Thoracic aorta (tissue), 2 donors: ENCODE measurements around the gene TOMM40. TPM values are rescaled to one million over a fixed set of nuclear protein-coding genes. Genes with fewer than 3 reads are reported as not detected.
"Not testable (repeated sequence)": the region's sequence is repeated elsewhere in the genome, so short reads cannot be mapped to it uniquely, and the experiment has no call there.

ENCODE experiments used
- ATAC-seq: fragments of 150-250 bp; one replicate; pipeline ENCODE4 v1.8.0; 2017; ENCODE audit warnings: low read depth; ENCODE audit not compliant: insufficient number of reproducible peaks, low FRiP score
- DNase-seq: peaks from one replicate; pipeline ENCODE4 v3.0.0-alpha.2; 2020; ENCODE audit warnings: low spot score
- H3K27ac ChIP-seq, 2 donors: fragments of 200-600 bp; sonication (generic); 1 replicate in 1 of 2; 2 replicates in 1 of 2; pipeline ENCODE4 v1.5.1; 2016; ENCODE audit warnings: mild to moderate bottlenecking in 2 of 2, moderate library complexity in 2 of 2
- H3K27me3 ChIP-seq: fragments of 200-600 bp; sonication (generic); replicated peaks from 2 replicates; pipeline ENCODE4 v1.6.0; 2016; ENCODE audit warnings: mild to moderate bottlenecking; ENCODE audit not compliant: insufficient read depth
- H3K36me3 ChIP-seq: fragments of 200-600 bp; sonication (generic); one replicate; pipeline ENCODE4 v1.5.1; 2016
- H3K4me1 ChIP-seq, 2 donors: fragments of 200-600 bp; sonication (generic); 1 replicate in 1 of 2; 2 replicates in 1 of 2; pipeline versions ENCODE4 v1.5.1 to v1.6.0; 2016; ENCODE audit warnings: low read depth in 2 of 2, mild to moderate bottlenecking in 1 of 2; ENCODE audit not compliant: control insufficient read depth in 1 of 2
- H3K4me3 ChIP-seq: fragments of 200-600 bp; sonication (generic); 2 replicates; pipeline ENCODE4 v1.5.1; 2016; ENCODE audit warnings: mild to moderate bottlenecking
- H3K9me3 ChIP-seq: fragments of 200-600 bp; sonication (generic); 2 replicates; pipeline ENCODE4 v1.5.1; 2016
- CTCF ChIP-seq: fragments of 200-600 bp; sonication (generic); IDR thresholded peaks from one replicate; pipeline ENCODE4 v1.5.1; 2019; ENCODE audit warnings: antibody characterized with exemption
- total RNA-seq, 2 donors: library from RNA; depleted of rRNA; stranded (reverse); fragments of >200 nt; gene quantifications; one replicate each; pipeline versions ENCODE4 v1.1.0 to v1.2.3, GENCODE V29; 2016

TOMM40 gene
- total RNA-seq, 2 donors from 2014 or later, result 24.9 to 48.5 TPM

GRCh38 chr19:44886141-44886540, 4.9 kb upstream of the TOMM40 start:
- Histone ChIP-seq H3K27ac (no peak overlapping the region), H3K4me1 (peaks cover 11 to 23% of the 10 kb centered on the region in 2 donors), H3K4me3 (no peak overlapping the region), H3K9me3 (no peaks in the 10 kb centered on the region), H3K27me3 (no peaks in the 10 kb centered on the region), H3K36me3 (peaks cover 24% of the 10 kb centered on the region)
- no peak for TF ChIP-seq CTCF
- ATAC-seq, result no peak
- no peak for DNase-seq

- no peaks in the 10 kb centered on the region for H3K27me3 ChIP-seq
- no peaks in the 10 kb centered on the region for H3K9me3 ChIP-seq
- peaks cover 24% of the 10 kb centered on the region for H3K36me3 ChIP-seq
- H3K27ac ChIP-seq, result no peak overlapping the region
- no peak overlapping the region for H3K4me3 ChIP-seq
- no peak for DNase-seq
- H3K4me1 ChIP-seq, result peaks cover 21 to 35% of the 10 kb centered on the region in 2 donors
- TF ChIP-seq CTCF, result no peak
- no peak for ATAC-seq
Measured at GRCh38 chr19:44887648-44888047, 3.4 kb upstream of the TOMM40 start.

- H3K9me3 ChIP-seq, H3K27me3 ChIP-seq, DNase-seq, H3K4me3 ChIP-seq, ATAC-seq, H3K27ac ChIP-seq: not testable (repeated sequence)
- Histone ChIP-seq H3K36me3 (peaks cover 29% of the 10 kb centered on the region), H3K4me1 (peaks cover 21 to 35% of the 10 kb centered on the region in 2 donors)
Measured at GRCh38 chr19:44888335-44888734, 2.7 kb upstream of the TOMM40 start.

DNA sequence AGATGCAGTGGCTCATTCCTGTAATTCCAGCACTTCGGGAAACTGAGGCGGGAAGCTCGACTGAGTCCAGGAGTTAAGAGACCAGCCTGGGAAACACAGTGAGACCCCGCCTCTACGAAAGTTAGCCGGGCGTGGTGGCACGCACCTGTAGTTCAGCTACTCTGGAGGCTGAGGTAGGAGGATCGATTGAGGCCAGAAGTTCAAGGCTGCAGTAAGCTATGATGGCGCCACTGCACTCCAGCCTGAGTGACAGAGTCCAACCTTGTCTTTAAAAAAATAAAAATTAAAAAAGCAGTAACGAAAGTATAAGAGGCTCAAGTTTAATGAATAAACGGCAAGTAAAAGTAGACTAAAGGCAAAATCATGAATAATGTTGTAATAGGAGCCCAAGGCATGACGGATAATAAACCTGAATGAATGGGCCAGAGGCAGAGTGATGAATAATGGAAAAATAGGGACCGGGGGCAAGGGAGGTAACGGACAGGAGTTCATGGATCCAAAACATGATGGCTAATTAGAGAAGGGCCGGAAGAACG, 1.2 kb upstream of the TOMM40 start:
- no peak for TF ChIP-seq CTCF
- no peaks in the 10 kb centered on the region for H3K9me3 ChIP-seq
- H3K27ac ChIP-seq, result peak overlapping the region; percentile 88 to 97
- H3K27me3 ChIP-seq, result no peaks in the 10 kb centered on the region
- peaks cover 17 to 23% of the 10 kb centered on the region in 2 donors for H3K4me1 ChIP-seq
- peak overlapping the region; percentile 86 for H3K4me3 ChIP-seq
- H3K36me3 ChIP-seq, result peaks cover 34% of the 10 kb centered on the region
- no peak for ATAC-seq
- no peak for DNase-seq

DNA sequence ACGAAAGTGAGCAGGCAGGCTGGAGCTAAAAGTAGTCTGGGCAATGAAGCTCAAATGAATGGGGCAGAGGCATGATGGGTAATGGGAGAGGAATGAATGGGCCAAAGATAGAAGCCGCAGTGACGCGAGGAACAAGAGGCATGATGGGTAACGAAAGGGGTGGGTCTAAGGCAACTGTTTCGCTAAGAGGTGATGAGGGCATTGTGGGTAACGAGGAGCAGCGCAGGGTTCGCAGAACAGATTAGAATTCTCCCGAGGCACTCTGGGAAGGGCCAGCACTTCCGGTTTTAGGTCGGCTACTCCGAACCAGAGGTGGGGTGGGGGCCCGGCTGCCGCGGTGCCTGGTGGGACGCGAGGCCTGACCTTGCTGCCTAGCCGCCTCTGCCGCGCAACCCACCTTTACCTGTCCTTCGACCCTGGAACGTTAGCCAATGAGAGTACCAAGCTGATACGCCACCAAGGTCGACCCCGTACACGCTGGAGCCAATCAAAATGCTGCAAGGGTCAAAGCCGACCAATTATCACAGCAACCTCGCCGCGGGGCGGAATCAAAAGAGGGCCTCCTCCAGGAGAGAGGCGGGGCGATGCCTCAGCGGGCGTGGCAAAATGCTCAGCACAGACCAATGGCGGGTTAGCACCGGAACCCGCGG, 563 bp upstream of the TOMM40 start:
- ATAC-seq (peak; percentile 91), DNase-seq (peak; percentile 86)
- peaks cover 38% of the 10 kb centered on the region for H3K36me3 ChIP-seq
- H3K4me1 ChIP-seq, result peaks cover 17 to 23% of the 10 kb centered on the region in 2 donors
- no peak for TF ChIP-seq CTCF
- H3K4me3 ChIP-seq, result peak overlapping the region; percentile 86
- no peaks in the 10 kb centered on the region for H3K9me3 ChIP-seq
- no peaks in the 10 kb centered on the region for H3K27me3 ChIP-seq
- H3K27ac ChIP-seq, result peak overlapping the region; percentile 88 to 97
